Activated T-helper 1 cell treated with Interleukin-2 at 50 U/mL for 16 hours (primary cell): ENCODE measurements around the gene IQCK.

Source experiments
- DNase-seq: peaks from one replicate; pipeline ENCODE4 v3.0.0-alpha.2; 2020; ENCODE audit warnings: low read depth

Gene IQCK

DNA sequence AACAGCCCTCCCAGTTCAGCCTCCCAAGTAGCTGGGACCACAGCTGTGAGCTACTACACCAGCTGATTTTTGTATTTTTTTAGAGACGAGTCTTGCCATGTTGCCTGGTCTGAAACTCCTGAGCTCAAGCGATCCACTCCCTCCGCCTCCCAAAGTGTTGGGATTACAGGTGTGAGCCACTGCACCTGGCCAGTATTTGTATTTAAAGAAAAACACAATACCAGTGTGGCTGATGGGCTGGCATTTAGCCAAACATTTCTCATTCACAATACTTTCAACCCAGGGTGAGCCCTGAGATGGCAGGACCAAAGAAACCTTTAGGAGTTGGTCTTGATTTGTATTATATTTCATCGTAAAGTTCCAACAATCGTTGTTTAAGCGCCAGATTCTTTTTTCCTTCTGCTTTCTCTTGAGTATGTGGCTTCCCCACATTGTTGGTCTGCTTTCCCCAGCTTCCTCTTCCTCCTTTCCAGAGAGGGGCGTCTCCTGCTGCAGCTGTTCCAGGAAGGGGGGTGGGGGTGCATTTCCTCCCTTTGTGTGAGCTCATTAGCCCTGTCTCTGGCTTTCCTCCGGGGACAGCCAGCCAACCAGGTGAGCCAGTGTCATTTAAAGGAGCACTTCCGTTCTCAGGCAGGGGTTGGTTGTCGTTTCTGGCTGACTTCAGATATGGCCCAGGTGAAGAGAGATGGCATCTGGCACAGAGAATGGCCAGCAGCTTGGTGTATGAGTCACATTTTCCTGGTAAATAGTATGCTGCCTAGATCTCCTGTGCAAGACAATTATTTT is 86.7 kb downstream of the IQCK start:
- peak; percentile 29 for DNase-seq

DNA sequence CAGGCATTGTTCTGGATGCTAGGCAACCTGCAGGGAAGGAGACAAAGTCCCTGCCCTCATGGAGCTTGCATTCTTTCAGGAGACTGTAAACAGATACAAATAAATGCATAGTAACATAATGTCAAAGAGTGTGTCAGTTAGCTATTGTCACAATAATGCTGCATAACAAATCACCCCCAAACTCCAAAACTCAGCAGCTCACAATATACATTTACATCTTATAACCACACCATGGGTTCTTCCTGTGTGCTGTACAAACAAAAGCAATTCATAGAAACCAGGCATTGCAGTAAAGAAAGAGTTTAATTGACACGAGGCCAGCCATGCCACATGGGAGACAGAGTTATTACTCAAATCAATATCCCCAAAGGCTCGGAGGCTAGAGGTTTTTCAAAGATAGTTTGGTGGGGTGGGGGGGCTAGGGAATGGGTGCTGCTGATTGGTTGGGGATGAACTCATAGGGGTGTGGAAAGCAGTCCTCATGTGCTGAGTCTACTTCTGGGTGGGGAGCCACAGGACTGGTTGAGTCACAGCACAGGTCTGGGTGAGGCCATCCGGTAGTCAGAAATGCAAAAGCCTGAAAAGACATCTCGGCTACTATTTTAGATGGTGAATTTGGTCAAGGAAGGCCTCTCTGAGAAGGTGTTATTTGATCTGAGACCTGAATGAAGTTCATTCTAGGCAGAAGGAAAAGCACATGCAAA is 87.5 kb downstream of the IQCK start:
- no peak for DNase-seq

DNA sequence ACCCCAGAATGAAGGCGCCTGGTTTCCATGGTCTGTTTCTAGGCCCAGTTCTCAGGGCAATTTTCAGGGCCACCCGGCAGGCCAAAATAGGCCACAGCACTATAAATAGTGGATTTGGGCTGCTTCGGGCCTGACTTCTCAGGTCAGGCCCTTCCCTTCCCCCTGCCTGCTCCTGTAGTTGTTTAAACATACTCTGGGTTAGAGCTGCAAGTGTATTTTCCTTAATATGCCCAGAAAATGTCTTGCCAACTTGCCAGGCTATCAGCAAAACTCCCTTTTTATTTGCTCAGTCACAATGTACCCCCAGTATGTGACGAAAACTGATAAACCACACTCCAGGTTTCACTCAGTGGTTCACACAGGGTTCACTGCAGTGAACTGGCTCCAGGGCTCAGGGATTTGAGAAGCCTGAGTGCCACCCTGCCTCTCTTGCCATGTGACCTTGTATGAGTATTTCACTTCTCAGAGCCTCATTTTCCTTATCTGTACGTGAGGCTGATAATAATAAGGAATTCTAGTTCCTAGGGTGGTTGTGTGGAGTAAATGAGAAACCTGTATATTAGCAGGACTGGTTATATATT is 90.1 kb downstream of the IQCK start:
- no peak for DNase-seq

DNA sequence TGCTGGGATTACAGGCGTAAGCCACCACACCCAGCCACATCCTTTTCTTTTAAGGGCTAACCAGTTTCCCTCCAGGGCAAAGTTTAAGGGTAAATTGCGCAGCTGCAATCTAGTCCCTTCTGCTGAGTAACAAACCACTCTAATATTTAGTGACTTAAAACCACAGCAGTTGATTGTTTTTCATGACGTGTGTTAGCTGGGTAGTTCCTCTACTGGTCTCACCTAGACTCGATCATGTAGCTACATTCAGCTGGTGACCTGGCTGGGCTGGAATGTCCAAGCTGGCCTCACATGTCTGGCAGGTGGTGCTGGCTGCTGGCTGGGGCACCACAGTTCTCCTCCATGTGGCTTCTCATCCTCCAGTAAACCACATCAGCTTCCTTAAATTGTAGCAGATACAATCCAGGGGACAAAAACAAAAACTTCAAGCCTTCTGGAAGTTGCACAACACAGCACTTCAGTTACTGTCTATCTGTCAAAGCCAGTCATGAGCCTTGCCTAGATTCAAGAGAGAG is 91.1 kb downstream of the IQCK start:
- no peak for DNase-seq

DNA sequence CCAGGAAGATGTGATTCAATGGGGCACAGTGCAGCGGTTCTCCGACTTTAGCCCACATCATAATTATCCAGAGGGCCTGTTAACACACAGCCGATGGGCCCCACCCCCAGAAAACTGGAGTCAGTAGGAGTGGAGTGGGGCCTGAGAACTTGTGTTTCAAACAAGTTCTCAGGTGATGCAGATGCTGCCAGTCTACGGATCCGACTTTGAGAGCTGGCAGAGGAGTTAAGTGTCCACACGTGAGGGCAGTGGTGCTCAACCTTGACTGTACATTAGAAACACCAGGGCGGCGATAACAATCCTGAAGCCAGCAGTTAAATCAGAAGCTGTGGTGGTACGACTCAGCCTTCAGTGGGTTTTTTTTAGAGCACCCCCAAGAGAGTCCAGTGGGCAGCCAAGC is 91.6 kb downstream of the IQCK start:
- no peak for DNase-seq

DNA sequence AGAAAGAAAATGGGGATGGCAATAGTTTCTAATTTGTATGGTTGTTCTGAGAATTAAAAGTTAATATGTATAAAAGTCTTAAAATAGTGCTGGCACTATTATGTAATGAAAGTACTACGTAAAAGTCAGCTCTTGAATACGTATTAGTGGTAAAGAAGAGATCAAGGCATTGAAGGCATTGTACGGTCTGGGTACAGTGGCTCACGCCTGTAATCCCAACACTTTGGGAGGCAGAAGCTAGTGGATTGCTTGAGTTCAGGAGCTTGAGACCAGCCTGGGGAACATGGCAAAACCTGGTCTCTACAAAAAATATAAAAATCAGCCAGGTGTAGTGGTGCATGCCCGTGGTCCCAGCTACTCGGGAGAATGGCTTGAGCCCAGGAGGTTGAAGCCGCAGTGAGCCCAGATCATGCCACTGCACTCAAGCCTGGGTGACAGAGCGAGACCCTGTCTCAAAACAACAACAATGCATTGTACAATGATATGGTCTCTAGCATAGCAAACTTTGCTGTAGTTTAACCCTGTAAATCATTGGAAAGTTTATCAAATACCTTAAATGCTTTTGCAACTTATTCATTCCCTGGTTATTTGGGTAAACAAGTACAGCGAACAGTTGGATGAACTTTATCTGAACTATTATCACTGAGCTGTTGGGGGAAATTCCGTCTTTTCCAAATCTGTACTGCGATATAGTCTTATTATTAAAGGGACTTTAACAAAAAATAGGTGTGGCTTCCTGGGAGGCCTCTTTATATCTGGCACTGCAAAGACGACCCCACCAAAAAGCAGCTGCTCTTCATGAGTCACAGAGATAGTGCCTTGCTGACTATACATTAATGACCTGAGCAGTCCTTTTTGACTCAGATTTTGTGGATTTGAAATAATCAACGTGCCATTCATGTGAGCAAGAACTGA is 93.0 kb downstream of the IQCK start:
- DNase-seq: no peak

DNA sequence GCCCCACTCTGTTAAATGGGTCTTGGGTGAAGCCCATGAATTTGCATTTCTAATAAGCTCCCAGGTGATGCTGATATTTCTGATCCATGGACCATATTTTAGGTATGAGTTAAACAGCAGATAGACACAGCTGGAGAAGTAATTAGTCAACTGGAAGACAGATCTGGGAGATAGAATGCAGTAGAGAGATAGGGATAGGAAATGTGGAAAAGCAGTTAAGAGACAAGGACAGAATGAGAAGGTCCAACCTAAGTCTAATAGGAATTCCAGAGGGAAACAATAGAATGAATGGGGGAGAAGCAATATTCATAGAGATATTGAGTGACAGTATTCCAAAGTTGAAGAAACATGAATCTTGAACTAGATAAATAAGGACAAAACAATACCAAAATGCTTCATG is 94.9 kb downstream of the IQCK start:
- no peak for DNase-seq

DNA sequence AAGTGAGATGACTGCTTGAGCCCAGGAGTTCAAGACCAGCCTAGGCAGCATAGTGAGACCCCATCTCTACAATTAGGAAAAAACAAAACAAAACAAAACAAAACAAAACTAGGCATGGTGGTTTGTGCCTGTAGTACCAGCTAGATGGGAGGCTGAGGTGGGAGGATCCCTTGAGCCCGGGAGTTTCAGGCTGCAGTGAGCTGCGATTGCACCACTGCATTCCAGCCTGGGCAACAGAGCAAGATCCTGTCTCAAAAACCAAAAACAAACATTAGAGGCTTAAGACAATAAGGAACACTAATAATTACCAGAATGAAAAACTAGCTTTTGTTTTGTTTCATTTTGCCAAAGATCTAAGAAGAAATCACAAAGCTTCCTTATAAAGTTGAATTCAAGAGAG is 97.3 kb downstream of the IQCK start:
- DNase-seq: no peak

DNA sequence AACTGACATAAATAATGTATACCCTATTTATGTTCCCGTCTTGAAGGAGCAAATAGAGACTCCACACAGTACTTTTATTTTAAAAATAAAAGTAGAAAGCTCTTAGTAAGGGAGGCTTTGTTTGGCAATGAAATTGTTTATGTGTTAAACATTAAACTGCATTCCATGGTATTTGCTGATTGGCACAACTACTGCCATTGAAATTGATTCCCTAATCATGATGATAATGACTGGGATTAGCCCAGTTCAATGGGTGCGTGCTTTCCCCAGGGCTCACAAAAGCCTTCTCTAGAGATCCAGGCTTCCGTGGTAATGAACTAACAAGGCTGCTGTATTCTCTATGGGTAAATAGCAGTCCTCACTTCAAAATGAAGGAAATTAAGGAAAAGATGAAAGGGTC is 99.1 kb downstream of the IQCK start:
- no peak for DNase-seq

DNA sequence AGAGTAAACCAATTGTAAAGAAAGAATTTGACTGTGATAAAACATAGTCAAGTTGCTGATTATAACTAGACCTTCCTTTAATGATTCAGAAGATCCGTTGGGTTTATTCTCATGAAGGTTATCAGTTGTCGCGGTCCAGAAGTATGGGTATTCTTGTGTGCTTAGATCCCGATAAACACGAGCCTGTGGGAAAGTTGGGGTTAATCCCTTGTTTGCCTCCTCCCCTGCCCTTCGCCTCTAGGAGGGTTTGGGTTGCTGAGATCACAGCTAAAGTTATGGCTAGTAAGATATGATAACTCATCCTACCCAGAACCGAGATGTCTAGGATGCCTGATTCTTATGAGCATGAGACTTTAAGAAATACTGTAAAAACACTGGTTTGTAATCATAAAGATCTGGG is 99.8 kb downstream of the IQCK start:
- no peak for DNase-seq

DNA sequence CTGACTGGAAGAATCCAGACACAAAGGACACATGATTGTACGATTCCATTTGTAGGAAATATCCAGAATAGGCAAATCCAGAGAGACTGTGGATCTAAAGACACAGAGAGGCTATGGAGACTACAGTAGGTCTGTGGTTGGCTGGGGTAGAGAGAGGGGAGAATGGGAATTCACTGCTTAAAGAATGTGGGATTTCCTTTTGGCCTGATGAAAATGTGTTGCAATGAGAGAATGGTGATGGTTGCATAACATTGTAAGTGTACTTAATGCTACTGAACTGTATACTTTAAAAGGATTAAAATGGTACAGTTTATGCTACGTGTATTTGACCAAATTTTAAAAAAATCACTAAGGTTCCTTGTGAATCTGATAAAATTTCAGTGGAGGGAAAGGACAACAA is 104.5 kb downstream of the IQCK start:
- DNase-seq: no peak

DNA sequence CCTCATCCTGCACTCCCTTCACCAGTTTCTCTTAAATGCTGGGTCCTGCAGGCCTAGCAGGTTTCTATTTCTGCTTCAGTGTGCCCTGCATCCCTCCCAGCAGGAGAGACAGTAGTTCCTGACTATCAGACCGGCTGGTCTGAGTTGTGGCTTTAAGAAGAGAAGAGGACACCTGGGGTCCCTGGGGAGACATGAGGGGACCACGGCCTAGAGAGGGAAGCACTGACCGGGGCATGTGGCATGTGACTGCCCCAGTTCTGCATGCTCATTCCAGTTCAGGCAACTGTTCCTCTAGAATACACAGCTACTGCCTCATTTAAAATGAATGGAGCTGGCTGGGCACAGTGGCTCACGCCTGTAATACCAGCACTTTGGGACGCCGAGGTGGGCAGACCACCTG is 105.3 kb downstream of the IQCK start:
- DNase-seq: no peak

DNA sequence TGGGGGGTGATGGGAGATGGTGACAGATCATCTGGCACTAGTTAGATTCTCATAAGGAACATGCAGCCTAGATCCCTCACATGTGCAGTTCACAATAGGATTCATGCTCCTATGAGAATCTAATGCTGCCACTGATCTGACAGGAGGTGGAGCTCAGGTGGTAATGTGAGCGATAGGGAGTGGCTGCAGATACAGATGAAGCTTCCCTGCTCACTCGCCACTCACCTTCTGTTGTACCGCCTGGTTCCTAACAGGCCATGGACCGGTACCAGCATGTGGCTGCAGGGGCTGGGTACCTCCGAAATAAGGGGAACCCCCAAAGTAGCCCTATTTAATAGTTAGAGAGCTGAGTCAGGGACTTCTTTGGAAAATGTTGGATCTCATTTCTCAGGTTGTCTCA is 106.1 kb downstream of the IQCK start:
- no peak for DNase-seq

DNA sequence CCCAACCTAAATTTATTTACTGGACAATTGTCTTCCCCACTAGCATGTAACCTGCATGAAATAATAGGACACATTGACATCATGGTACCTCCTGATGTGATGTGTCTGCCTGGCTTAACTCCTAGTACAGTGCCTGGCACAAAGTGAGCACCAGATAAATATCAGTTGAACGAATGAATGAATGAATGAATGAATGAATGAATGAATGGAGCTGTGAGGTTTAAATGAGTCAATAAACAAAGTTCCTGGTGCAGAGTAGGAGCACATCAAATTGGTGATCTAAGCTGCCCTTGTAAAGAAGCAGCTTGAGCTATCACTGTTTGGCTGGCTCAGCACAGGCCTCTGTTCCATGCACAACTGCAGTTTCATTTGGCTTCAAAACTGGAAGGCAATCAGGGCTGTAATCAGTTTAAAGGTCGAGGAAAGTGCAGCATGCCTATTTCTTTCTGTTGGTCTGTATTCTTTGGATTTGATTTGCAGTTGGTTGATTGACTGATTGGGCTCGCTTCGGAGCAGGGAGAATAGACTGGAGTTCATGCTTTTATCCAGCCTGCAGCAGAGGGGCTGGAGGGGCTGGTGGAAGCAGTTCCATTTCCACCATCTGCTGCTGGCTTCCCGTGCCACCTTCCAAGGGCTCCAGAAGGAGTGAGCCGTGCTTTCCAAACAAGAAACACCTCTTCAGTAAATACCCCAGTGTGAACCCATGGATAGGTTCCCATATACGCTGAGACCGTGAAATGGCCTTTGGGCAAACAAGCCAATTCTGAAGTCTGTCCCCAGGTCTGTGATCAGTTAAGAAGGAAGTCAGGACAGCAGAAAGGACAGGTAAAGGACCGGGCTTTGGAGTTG is 112.0 kb downstream of the IQCK start:
- DNase-seq: no peak

DNA sequence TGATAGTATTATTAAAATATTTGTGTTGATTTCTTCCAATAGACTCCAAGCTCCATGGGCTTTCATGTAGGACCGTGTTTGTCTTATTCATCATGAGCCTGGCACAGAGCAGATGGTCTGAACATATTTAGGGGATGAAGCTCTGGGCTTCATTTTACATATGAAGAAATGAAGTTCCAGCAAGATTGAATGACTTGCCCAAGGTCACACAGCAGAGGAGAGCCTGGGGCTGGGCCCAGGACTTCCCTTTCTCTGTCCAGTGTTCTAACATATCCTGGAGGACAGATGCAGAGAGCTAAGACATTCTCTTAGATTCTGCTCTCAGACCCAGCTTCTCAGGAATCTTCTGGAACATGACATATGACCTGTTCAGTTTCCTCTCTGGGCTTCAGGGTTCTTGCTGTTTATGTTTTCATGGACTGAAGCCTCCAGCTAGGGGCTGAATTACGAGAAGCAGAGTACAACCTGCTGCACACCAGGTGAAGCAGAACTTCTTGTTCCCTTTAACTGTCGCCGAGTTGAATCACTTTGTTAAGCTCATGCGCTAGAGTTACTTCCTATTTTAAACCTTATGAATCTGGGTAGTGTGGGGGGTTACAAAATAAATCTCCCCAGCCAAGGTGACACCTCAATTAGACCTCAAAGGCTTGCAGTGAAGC is 113.0 kb downstream of the IQCK start:
- no peak for DNase-seq

DNA sequence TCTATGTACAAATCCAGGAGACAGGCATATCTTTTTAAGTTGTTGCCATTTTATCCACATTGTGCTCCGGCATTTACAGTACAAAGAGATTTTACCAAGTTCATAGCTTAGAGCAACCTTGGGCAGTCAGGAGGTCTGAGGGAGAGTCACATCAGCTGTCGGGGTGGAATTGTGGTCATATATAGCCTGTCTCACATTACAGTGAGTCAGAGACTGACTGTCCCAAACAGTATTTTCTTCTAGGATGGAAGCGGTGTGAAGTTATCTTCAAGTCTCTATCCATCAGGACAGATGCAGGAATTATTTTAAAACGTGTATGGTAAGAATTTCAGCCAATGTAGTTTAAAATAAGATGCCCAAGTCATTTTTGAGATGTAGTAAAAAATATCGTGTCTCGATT is 113.6 kb downstream of the IQCK start:
- DNase-seq: no peak

DNA sequence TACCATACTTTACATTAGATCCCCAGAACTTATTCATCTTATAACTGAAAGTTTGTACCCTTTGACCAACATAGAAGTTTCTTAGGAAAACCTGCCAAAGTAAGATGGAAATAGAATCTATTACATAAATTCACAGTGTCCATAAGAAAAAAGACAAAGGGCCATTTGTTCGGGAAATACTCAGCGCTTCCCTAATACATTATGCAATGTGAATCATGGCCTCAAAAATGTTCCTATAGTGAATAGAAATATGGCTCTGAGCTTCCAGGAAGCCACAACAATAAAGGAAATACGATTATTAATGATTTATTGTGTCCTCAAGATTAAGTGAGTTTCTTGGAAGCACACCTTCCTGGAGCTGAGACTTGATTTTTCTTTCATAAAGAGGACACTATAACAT is 115.1 kb downstream of the IQCK start:
- no peak for DNase-seq

DNA sequence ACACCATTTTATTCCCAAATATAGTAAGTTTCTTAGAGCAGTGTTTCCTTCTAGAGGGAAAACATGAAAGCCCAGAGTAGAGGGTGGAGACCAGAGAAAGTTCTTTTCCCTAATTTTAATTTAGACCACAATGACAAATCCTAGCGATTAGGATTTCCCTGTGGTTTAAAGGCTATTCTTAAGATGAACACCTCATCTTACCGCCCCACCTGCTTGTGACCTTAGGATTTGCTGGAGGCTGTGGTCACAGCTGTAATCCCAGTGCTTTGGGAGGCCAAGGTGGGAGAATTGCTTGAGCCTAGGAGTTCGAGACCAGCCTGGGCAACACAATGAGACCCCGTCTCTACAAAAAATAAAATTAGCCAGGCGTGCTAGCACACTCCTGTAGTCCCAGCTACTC is 115.5 kb downstream of the IQCK start:
- no peak for DNase-seq

DNA sequence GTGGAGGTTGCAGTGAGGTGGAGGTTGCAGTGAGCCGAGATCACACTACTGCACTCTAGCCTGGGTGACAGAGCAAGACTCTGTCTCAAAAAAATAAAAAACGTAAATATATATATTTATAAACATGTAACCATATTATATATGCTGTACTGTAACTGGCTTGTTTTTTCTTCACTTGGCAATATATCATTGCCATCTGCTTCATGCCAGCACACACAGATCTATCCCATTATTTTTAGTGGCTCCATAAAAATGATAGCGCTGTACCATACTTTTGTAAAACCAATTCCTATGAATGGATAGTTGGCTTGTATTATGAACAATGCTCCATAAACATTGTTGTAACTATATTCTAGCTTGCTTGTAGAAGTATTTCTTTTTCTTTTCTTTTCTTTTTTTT is 117.1 kb downstream of the IQCK start:
- DNase-seq: no peak

DNA sequence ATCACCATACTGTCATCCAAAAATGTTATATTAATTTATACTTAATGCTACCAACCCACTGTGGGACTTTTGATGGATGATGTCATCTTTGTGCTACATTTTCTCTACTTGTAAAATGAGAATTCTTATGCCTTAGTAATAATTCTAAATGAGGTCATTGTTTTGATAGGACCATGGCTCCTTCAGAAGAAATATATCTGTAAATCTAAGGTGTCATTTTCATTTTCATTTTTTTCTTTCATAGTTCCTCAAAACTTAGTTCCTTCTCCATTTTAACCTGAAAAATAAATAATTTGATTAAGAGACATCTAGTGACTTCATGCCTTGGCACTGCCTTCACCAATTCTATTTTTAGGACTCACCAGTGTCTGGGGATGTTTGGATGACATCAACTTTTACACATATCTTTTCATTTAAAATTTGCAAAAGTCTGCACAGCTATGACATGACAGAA is 117.9 kb downstream of the IQCK start:
- DNase-seq: no peak
